ENCODE data around the gene TRMT11.
"Not testable (repeated sequence)": the region's sequence is repeated elsewhere in the genome, so short reads cannot be mapped to it uniquely, and the experiment has no call there.

TRMT11 gene

DNA sequence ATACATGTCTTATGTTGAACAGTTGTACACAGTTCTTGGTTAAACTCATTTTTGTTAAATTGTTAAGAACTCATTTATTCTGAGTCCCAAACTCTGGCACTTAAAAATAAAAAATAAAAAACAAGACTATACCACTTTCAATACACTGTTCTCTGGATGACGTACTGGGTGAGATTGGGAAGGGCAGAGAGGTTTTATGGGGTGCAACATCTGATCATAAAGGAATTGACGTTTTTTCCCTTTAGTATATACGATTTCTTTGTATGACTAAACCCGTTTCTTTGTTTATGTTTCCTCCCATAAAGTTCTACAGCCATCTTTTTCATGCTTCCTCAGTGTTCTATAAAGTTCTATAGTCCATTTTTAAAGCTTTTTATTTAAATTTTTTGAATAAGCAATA is 69.1 kb downstream of the TRMT11 start:
- Histone ChIP-seq H3K27ac (ENCODE audit: insufficient read depth in 1 of 2, low read depth in 1 of 2, low read length in 2 of 2, poor library complexity in 1 of 2, severe bottlenecking in 2 of 2) (no peak overlapping the region), H3K36me3 (ENCODE audit: control insufficient read depth in 4 of 4, insufficient read depth in 4 of 4, low read length in 3 of 4) (peaks cover 0 to 10% (median 6%) of the 10 kb centered on the region in 4 experiments), H3K27me3 (replicated peaks in 2 of 5; ENCODE audit: control insufficient read depth in 4 of 5, insufficient read depth in 5 of 5, low read length in 4 of 5) (no peaks in the 10 kb centered on the region), H3K4me1 (ENCODE audit: control extremely low read depth in 1 of 4, control insufficient read depth in 4 of 4, insufficient read depth in 4 of 4, low read length in 3 of 4) (peaks cover 0 to 23% (median 11%) of the 10 kb centered on the region in 4 experiments), H3K9me3 (ENCODE audit: control extremely low read depth in 1 of 5, control insufficient read depth in 4 of 5, insufficient read depth in 2 of 5, low read depth in 1 of 5, low read length in 4 of 5) (no peaks in the 10 kb centered on the region), H3K4me3 (ENCODE audit: control insufficient read depth in 1 of 7, extremely low read depth in 1 of 7, insufficient read depth in 4 of 7, low read depth in 2 of 7, low read length in 6 of 7) (no peak overlapping the region)
- ChIA-PET CTCF (interaction anchor here (1.1 to 1.3 kb wide), 2 partner anchors 8 to 19 kb away, joined by 3 to 5 read pairs; no protein-coding TSS in a partner anchor), POLR2A (no interaction called here)
- 100% methylated on average over 1 of the region's 4 CpGs for WGBS (ENCODE audit: insufficient coverage)
- DNase-seq, result no peak

- Histone ChIP-seq H3K4me3 (ENCODE audit: control insufficient read depth in 1 of 7, extremely low read depth in 1 of 7, insufficient read depth in 4 of 7, low read depth in 2 of 7, low read length in 6 of 7) (no peak overlapping the region), H3K4me1 (ENCODE audit: control extremely low read depth in 1 of 4, control insufficient read depth in 4 of 4, insufficient read depth in 4 of 4, low read length in 3 of 4) (peaks cover 0 to 23% (median 13%) of the 10 kb centered on the region in 4 experiments), H3K27me3 (replicated peaks in 2 of 5; ENCODE audit: control insufficient read depth in 4 of 5, insufficient read depth in 5 of 5, low read length in 4 of 5) (no peaks in the 10 kb centered on the region), H3K9me3 (ENCODE audit: control extremely low read depth in 1 of 5, control insufficient read depth in 4 of 5, insufficient read depth in 2 of 5, low read depth in 1 of 5, low read length in 4 of 5) (no peaks in the 10 kb centered on the region), H3K27ac (ENCODE audit: insufficient read depth in 1 of 2, low read depth in 1 of 2, low read length in 2 of 2, poor library complexity in 1 of 2, severe bottlenecking in 2 of 2) (no peak overlapping the region), H3K36me3 (ENCODE audit: control insufficient read depth in 4 of 4, insufficient read depth in 4 of 4, low read length in 3 of 4) (peaks cover 0 to 10% (median 6%) of the 10 kb centered on the region in 4 experiments)
- peak in 1 of 3 donors; percentile 41 for DNase-seq
- POLR2A ChIA-PET, result no interaction called here
- 80% methylated on average over 5 of the region's 5 CpGs for WGBS (ENCODE audit: insufficient coverage)
- CTCF ChIA-PET, result interaction anchor here (1.0 to 1.1 kb wide), 2 partner anchors 20 to 44 kb away, joined by 3 read pairs; no protein-coding TSS in a partner anchor
Observed at GRCh38 chr6:126056355-126057004, 70.1 kb downstream of the TRMT11 start.

GRCh38 chr6:126058085-126058484 is 71.7 kb downstream of the TRMT11 start:
- H3K4me3 ChIP-seq (ENCODE audit: control insufficient read depth in 1 of 7, extremely low read depth in 1 of 7, insufficient read depth in 4 of 7, low read depth in 2 of 7, low read length in 6 of 7); H3K9me3 ChIP-seq (ENCODE audit: control extremely low read depth in 1 of 5, control insufficient read depth in 4 of 5, insufficient read depth in 2 of 5, low read depth in 1 of 5, low read length in 4 of 5); H3K27ac ChIP-seq (ENCODE audit: insufficient read depth in 1 of 2, low read depth in 1 of 2, low read length in 2 of 2, poor library complexity in 1 of 2, severe bottlenecking in 2 of 2); H3K36me3 ChIP-seq (ENCODE audit: control insufficient read depth in 4 of 4, insufficient read depth in 4 of 4, low read length in 3 of 4); POLR2A ChIA-PET; H3K27me3 ChIP-seq (replicated peaks in 2 of 5; ENCODE audit: control insufficient read depth in 4 of 5, insufficient read depth in 5 of 5, low read length in 4 of 5); DNase-seq: not testable (repeated sequence)
- no CpG with 5 or more reads among the region's 3 CpGs for WGBS (ENCODE audit: insufficient coverage)
- CTCF ChIA-PET, result interaction anchor here (1.2 kb wide), 1 partner anchor 56 kb away, joined by 3 read pairs; no protein-coding TSS in a partner anchor
- peaks cover 0 to 20% (median 13%) of the 10 kb centered on the region in 4 experiments for H3K4me1 ChIP-seq (ENCODE audit: control extremely low read depth in 1 of 4, control insufficient read depth in 4 of 4, insufficient read depth in 4 of 4, low read length in 3 of 4)

DNA sequence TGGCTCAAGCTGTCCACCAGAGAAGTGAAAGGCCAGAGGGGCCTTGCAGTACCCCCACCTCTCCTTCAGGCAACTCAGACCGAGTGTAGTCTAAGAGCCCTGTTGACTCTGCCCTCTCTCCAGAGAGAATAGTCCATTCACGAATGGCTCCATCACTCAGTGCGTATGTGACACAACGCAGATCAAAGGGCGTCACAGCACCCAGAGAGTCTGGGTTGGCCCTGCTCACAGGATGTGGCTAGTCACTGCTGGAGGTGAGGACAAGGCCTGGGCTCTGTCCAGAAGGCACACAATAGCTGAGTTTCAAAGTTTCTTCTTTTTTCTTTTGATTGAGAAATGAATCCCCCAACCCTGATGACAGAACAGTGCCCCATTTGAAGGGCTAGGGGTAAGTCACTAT is 74.1 kb downstream of the TRMT11 start:
- DNase-seq, result no peak
- Histone ChIP-seq H3K27ac (ENCODE audit: insufficient read depth in 1 of 2, low read depth in 1 of 2, low read length in 2 of 2, poor library complexity in 1 of 2, severe bottlenecking in 2 of 2) (no peak overlapping the region), H3K4me1 (ENCODE audit: control extremely low read depth in 1 of 4, control insufficient read depth in 4 of 4, insufficient read depth in 4 of 4, low read length in 3 of 4) (peaks cover 0 to 7% (median 0%) of the 10 kb centered on the region in 4 experiments), H3K9me3 (ENCODE audit: control extremely low read depth in 1 of 5, control insufficient read depth in 4 of 5, insufficient read depth in 2 of 5, low read depth in 1 of 5, low read length in 4 of 5) (no peaks in the 10 kb centered on the region), H3K36me3 (ENCODE audit: control insufficient read depth in 4 of 4, insufficient read depth in 4 of 4, low read length in 3 of 4) (peaks cover 0 to 3% (median 1%) of the 10 kb centered on the region in 4 experiments), H3K27me3 (replicated peaks in 2 of 5; ENCODE audit: control insufficient read depth in 4 of 5, insufficient read depth in 5 of 5, low read length in 4 of 5) (no peaks in the 10 kb centered on the region), H3K4me3 (ENCODE audit: control insufficient read depth in 1 of 7, extremely low read depth in 1 of 7, insufficient read depth in 4 of 7, low read depth in 2 of 7, low read length in 6 of 7) (no peak overlapping the region)
- POLR2A ChIA-PET, result no interaction called here
- CTCF ChIA-PET, result no interaction called here
- WGBS (ENCODE audit: insufficient coverage), result 98% methylated on average over 5 of the region's 5 CpGs

DNA sequence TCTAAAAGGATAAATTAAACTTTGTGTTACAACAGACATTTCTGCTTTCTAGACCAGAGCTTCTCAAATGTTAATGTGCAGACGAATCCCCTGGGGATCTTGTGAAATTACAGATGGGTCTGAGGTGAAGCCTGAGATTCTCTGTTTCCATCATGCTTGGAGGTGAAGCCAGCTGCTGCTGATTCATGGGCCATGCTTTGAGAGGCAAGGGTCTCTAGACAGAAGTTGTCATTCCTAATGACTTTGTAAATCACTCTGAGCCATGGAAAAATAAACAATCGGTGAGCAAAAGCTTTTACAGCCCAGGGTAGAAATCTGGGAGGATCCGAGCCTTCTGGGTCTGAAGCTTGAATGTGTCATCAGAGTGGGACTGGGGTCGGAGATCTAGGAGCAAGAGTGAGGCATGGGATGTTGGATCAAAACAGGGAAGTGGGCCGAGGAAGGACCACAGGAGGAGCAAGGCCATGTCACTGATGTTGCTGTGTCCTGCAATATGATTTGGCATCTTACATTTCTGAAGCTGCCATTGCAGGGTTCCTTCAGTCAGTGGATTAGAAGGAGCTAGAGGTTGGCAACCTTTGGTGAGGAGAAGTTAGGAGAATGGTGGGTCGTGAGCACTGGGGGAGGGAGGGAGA is 77.3 kb downstream of the TRMT11 start:
- Histone ChIP-seq H3K9me3 (ENCODE audit: control extremely low read depth in 1 of 5, control insufficient read depth in 4 of 5, insufficient read depth in 2 of 5, low read depth in 1 of 5, low read length in 4 of 5) (no peaks in the 10 kb centered on the region), H3K27ac (ENCODE audit: insufficient read depth in 1 of 2, low read depth in 1 of 2, low read length in 2 of 2, poor library complexity in 1 of 2, severe bottlenecking in 2 of 2) (no peak overlapping the region), H3K4me3 (ENCODE audit: control insufficient read depth in 1 of 7, extremely low read depth in 1 of 7, insufficient read depth in 4 of 7, low read depth in 2 of 7, low read length in 6 of 7) (no peak overlapping the region), H3K27me3 (replicated peaks in 2 of 5; ENCODE audit: control insufficient read depth in 4 of 5, insufficient read depth in 5 of 5, low read length in 4 of 5) (no peaks in the 10 kb centered on the region), H3K4me1 (ENCODE audit: control extremely low read depth in 1 of 4, control insufficient read depth in 4 of 4, insufficient read depth in 4 of 4, low read length in 3 of 4) (peaks cover 0 to 7% (median 0%) of the 10 kb centered on the region in 4 experiments), H3K36me3 (ENCODE audit: control insufficient read depth in 4 of 4, insufficient read depth in 4 of 4, low read length in 3 of 4) (peaks cover 0 to 3% (median 1%) of the 10 kb centered on the region in 4 experiments)
- POLR2A ChIA-PET, result no interaction called here
- 94% methylated on average over 5 of the region's 6 CpGs for WGBS (ENCODE audit: insufficient coverage)
- CTCF ChIA-PET, result interaction anchor here (0.6 to 1.6 kb wide), 2 partner anchors 9 to 235 kb away, joined by 3 to 5 read pairs; no protein-coding TSS in a partner anchor
- no peak for DNase-seq

DNA sequence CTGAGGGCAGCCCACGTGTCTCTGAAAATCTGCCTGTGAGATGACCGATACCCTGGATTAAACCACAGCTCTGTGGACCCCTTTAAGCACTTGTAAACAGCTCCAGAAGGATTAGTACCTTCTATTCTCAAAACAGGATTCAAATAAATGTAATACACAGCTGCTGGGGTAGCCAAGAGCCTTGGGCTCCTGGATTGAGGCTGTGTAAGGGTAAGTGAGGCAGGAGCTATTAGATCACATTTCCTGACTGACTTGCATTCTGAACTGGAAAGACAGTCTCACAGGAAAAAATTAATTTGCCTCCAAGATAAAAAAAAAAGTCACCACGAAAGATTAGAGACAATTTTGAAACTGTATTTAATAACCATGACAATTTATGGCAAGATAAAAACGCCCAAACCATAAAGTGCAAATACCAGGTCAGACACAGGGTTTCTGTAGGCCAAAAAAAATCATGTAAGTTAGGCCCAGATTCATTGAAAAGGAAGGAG is 78.0 kb downstream of the TRMT11 start:
- H3K36me3 ChIP-seq (ENCODE audit: control insufficient read depth in 4 of 4, insufficient read depth in 4 of 4, low read length in 3 of 4), result peaks cover 0 to 3% (median 1%) of the 10 kb centered on the region in 4 experiments
- no peak overlapping the region for H3K27ac ChIP-seq (ENCODE audit: insufficient read depth in 1 of 2, low read depth in 1 of 2, low read length in 2 of 2, poor library complexity in 1 of 2, severe bottlenecking in 2 of 2)
- 86% methylated on average over 3 of the region's 4 CpGs for WGBS (ENCODE audit: insufficient coverage)
- ChIA-PET POLR2A (no interaction called here), CTCF (interaction anchor here (0.6 to 1.6 kb wide), 2 partner anchors 10 to 234 kb away, joined by 3 to 5 read pairs; no protein-coding TSS in a partner anchor)
- H3K9me3 ChIP-seq (ENCODE audit: control extremely low read depth in 1 of 5, control insufficient read depth in 4 of 5, insufficient read depth in 2 of 5, low read depth in 1 of 5, low read length in 4 of 5), result no peaks in the 10 kb centered on the region
- no peaks in the 10 kb centered on the region for H3K27me3 ChIP-seq (replicated peaks in 2 of 5; ENCODE audit: control insufficient read depth in 4 of 5, insufficient read depth in 5 of 5, low read length in 4 of 5)
- no peak for DNase-seq
- no peak overlapping the region for H3K4me3 ChIP-seq (ENCODE audit: control insufficient read depth in 1 of 7, extremely low read depth in 1 of 7, insufficient read depth in 4 of 7, low read depth in 2 of 7, low read length in 6 of 7)
- peaks cover 0 to 7% (median 0%) of the 10 kb centered on the region in 4 experiments for H3K4me1 ChIP-seq (ENCODE audit: control extremely low read depth in 1 of 4, control insufficient read depth in 4 of 4, insufficient read depth in 4 of 4, low read length in 3 of 4)
